ENCODE results near the gene HBZ.

DNA sequence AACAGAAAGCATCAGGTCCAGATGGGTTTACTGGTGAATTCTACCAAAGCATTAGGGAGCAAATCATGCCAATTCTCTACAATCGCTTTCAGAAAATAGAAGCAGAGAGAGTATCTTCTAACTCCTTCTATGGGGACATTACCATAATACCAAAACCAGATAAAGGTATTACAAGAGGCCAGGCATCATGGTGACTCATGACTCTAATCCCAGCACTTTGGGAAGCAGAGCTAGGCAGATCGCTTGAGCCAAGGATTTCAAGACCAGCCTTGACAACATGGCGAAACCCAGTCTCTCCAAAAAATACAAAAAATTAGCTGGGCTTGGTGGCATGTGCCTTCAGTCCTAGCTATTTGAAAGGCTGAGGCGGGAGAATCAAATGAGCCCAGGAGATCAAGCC, 50.8 kb downstream of the HBZ start:
- no peak for TF ChIP-seq CTCF (IDR thresholded peaks at IDR 0.05; ENCODE audit: borderline replicate concordance, extremely low read depth, low read length, poor library complexity, severe bottlenecking)
- TF ChIP-seq EZH2 (IDR thresholded peaks at IDR 0.05; ENCODE audit: borderline replicate concordance, low read depth, low read length, severe bottlenecking) = no peak
